ENCODE results near the gene ENTPD8. TPM values are rescaled to one million over a fixed set of nuclear protein-coding genes. Genes with fewer than 3 reads are reported as not detected.
A peak's percentile ranks its signal among the peaks of the same experiment; 100 is the strongest.

The ENTPD8 gene, protein sequence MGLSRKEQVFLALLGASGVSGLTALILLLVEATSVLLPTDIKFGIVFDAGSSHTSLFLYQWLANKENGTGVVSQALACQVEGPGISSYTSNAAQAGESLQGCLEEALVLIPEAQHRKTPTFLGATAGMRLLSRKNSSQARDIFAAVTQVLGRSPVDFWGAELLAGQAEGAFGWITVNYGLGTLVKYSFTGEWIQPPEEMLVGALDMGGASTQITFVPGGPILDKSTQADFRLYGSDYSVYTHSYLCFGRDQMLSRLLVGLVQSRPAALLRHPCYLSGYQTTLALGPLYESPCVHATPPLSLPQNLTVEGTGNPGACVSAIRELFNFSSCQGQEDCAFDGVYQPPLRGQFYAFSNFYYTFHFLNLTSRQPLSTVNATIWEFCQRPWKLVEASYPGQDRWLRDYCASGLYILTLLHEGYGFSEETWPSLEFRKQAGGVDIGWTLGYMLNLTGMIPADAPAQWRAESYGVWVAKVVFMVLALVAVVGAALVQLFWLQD
- 1.6 and 1.9 TPM in 2 replicates for total RNA-seq (2014; rRNA removed; shearing (Covaris generic))

DNA sequence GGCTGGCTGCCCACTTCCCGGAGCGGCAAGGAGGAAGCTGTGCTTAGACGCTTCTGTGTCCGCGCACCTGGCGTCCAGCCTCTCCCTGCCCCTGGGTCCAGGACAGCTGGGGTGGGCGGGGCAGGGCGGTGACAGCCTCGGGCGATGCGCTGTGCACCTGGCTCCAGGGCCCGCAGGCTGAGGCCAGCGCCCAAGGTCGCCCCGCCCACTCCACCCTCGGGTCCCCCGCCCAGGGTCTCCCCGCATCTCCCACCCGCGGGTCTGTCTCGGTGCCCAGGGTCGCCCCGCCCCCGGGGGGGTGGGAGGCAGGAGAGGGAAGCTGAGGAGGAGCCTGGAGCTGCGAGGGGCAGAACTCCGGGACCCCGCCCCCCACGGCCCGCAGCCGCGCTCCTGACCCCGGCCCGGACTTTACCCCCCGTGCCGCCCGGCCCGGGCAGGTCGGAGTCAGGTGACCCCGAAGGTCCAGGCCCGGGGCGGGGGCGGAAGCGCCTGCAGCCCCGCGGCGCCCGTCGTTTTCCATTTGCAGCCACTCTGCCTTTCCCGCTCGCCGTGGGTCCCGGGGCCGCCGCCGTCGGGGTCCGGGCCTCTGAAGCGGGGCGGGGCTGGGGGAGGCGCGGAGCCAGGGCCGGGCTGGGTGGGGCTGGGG lies at the start of gene ENTPD8:
Gene ENTPD8 (minus strand): TSS at position 69 of the 646 bp plus-strand sequence. CDS start 3,072 bp downstream, outside the sequence.
- DNase-seq (ENCODE audit: low spot score): no peak
- in situ Hi-C loops (cut with HindIII; ENCODE audit: low sequenced_read_pairs): no loop called here

DNA sequence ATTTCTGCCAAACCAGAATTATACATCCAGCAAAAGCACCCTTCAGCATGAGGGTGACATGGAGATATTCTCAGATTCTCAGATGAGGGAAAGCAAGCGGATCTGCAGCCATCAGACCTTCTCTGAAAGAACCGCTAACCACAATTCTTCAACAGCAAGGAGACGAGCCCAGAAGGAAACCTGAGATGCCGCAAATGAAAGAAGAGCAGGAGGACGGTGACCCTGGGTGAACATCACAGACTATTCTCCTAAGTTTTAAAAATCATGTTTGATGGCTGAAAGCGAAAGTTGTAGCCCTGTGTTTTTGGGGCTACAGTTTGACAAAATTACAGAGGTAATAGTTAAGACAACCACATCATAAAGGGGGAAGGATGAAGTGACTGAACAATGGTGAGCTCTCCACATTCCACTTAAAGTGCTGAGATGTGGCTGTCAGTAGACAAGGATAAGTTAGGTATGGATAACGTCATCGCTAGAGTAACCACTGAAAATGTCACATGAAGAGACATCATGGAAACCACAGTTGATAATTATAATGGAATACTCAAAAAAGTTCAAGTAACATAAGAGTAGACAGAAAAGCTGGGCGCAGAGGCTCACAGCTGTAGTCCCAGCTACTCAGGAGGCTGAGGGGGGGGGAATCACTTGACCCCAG lies 49.5 kb upstream of the ENTPD8 start:
- no peak for DNase-seq (ENCODE audit: low spot score)
- in situ Hi-C loops (cut with HindIII; ENCODE audit: low sequenced_read_pairs): no loop called here

DNA sequence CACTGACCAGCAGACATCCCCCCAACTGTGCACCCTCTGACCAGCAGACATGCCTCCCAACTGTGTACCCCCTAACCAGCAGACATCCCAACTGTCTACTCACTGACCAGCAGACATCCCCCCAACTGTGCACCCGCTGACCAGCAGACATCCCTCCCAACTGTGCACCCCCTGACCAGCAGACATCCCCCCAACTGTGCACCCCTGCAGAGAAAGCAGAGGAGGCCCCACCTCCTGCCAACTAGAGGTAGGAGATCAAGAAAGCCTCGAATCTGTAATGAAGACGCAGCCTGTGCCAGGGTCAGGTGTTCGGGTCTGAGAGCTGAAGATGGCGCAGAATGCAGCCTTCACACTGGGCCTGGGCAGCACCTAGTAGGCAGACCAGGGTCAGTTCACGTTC lies 47.7 kb upstream of the ENTPD8 start:
- in situ Hi-C loops (cut with HindIII; ENCODE audit: low sequenced_read_pairs): no loop called here
- no peak for DNase-seq (ENCODE audit: low spot score)

DNA sequence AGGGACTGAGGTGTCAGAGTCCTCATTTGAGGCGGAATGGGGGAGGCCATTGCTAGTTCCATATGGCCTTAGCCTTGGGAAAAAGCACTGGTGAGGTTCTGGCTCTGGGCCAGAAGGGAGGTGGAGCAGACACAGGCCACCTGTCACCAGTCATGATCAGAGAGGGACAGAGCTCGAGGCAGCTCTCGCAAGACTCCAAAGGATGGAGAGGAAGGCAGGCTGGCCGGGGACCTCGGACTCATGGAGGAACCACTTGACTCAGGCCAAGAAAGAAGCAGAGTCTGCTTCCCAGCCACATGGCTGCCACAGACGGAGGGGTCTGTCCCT lies 47.1 kb upstream of the ENTPD8 start:
- peak; percentile 92 for DNase-seq (ENCODE audit: low spot score)
- in situ Hi-C loops (cut with HindIII; ENCODE audit: low sequenced_read_pairs): no loop called here

DNA sequence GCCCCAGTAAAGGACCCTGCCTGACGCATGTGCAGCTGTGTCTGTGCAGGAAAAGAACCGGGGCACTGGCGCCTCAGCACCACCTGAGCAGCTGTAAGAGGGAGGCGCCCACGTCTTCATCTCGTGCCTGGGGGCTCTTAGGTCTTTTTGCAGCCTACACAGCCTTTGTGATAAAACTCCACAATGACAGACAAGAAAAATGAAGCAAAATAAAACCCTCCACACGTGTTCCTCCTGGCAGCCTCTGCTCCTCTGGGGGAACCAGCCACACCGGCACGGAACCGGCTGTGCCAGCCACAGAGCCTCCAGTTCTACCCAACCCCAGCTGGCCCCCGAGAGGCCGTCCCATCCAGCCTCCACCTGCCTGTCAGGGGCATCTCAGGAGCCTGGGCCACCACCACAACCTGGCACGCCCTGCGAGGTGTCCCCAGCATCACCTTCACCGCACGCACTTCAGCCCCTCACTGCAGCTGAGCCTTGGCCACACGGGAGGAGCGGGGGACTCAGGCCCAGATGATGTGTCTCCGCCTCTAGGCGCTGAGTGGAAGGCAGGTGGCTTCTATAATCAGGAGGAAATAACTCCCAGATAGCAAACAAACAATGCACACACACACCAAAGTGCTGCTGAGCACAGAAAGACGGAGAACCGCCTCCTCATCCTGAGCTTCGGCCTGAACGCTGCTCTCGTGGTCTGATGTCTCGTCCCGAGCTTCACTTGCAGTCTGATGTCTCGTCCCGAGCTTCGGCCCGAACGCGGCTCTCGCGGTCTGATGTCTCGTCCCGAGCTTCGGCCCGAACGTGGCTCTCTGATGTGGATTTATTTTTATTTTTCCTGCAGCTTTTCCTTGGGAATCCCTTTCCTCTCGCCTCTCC lies 46.5 kb upstream of the ENTPD8 start:
- in situ Hi-C loops (cut with HindIII; ENCODE audit: low sequenced_read_pairs): no loop called here
- no peak for DNase-seq (ENCODE audit: low spot score)

DNA sequence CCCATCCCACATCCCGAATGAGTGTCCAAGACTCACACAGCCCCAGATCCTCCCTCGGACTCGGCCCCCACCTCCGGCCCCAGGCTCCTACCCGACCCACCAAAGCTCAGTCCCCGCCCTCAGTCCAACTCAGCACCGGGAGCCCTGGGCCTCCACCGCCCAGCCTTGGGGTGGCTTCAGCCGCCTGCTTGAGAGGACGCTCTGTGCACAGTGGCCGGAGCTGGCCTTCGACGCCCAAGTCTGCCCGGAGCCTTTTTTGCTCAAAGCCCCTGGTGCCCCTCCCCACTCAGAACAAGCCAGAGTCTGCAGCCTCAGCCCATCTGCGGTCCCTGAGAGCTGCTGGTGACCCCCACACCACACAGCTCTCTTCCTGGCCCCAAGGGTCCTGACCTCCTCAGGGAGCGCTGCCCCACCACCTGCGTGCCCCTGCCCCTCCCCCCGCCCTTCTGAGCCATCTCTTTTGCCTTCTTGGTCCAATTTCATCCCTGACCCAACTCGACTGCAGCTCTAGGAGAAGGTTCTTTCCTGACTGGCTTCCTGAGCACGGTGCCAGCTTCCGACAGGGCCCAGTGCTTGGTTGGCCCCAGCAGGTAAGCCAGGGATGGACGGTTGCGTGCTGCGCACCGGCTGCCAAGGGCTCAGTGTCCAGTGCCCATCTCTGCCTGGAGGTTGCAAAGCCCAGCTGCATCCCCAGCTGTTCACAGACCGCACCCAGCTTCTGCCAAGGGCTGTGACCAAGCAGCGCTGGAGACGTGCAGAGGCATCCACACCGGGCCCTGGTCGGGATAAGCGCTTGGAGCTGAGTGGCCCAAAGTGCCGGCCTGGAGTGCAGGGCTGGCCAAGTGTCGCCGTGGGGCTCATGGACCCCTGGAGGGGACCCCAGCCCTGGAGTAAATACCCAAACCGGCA lies 45.6 kb upstream of the ENTPD8 start:
- in situ Hi-C loops (cut with HindIII; ENCODE audit: low sequenced_read_pairs): no loop called here
- DNase-seq (ENCODE audit: low spot score): peak; percentile 70

DNA sequence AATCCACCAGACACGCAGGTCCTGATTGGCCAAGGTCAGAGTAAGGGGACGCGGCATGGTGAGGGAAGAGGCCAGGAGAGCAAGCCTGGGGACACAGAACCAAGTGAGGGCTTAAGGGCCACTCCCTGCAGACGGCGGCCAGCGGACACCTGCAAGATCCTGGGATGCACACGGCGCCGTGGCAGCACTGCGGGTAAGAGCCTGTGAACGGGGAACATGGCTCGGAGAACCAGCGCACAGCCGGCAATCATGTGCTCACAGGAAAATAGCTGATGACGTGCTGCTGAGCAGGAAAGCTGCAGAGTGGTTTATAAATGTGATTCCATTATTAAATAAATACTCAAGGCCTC lies 45.0 kb upstream of the ENTPD8 start:
- in situ Hi-C loops (cut with HindIII; ENCODE audit: low sequenced_read_pairs): no loop called here
- no peak for DNase-seq (ENCODE audit: low spot score)

DNA sequence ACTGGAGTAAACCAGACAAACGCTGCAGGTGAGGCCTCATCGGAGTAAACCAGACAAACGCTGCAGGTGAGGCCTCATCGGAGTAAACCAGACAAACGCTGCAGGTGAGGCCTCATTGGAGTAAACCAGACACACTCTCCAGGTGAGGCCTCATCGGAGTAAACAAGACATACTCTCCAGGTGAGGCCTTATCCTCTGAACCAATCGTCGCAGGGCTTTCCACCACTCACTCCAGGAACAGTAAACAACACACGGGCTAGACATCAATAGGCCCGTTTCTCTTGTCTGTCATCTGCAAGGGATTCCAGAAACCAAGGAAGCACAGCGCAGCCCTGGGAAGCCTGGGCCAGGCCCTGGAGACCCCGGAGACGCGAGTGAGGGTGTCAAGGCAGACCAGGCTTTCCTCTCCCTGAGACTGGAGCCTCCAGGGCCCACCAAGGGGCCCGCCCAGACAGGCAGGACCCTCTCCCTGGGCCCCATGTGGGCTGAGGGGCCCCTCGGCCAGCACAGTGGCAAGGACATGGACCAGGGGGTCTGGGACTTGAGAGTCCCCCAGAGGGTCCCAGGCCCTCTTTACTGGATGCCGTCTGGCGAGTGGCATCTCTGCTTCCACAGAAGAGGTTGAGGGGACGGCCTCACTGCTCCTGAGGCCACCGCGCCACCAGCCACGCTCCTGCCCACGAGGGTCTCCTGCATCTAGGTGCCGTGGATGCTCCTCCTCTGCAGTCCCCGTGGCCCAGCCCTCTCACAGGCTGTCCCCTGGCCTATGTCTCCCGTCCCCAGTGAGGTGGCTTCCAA lies 44.4 kb upstream of the ENTPD8 start:
- no peak for DNase-seq (ENCODE audit: low spot score)
- in situ Hi-C loops (cut with HindIII; ENCODE audit: low sequenced_read_pairs): no loop called here

DNA sequence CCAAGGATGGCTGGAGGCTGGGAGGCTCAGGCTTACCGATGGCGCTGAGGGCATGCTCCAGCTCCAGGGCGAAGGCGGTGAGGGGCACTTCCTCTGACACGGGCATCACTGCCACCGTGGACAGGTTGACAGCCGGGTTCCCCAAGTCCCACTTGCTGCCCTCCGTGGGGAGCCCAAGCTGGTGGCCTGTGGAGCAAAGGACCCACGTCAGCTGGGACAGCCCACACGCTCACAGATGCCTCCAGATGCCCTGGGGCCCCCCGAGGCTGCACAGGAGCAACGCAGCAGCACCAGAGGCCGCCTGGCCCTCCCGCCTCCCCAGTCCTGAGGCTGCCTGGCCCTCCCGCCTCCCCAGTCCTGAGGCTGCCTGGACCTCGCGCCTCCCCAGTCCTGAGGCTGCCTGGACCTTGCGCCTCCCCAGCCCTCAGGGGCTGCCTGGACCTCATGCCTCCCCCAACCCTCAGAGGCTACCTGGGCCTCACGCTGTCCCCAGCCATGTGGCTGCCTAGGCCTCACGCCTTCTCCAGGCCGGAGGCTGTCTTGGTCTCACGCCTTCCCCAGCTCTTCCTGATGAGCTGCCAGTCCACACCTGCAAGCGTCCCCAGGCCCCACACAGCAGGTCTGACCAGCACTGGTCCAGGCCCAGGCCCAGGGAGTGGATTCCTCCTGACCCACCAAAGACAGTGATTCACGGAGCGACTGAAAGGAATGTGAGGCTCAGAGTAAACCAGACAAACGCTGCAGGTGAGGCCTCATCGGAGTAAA lies 43.6 kb upstream of the ENTPD8 start:
- in situ Hi-C loops (cut with HindIII; ENCODE audit: low sequenced_read_pairs): no loop called here
- no peak for DNase-seq (ENCODE audit: low spot score)

DNA sequence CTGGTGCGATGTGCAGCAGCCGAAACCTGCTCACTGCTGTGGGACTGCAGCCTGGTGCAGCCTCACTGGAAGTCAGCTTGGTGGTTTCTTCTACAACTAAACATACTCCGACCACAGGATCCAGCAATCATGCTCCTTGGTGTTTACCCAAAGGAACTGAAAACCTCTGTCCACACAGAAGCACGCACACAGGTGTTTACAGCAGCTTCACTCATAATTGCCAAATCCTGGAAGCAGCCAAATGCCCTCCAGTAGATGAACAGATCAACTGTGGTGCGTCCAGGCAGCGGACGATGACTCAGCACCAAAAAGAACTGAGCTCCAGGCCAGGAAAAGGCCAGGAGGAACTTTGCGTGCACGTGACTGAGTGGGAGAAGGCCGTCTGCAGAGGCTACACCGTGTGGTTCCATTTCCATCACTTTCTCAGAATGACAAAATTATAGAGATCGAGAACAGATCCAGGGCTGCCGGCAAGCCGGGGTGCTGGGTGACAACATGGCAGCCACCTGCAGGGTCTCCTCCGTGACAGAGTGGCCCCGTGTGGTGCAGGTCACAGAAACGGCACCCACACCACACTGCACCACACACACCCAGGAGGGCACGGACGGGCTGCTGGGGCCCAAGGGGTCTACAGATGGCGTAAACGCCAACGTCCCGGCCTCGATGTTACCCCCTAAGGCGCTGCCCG lies 41.1 kb upstream of the ENTPD8 start:
- no peak for DNase-seq (ENCODE audit: low spot score)
- in situ Hi-C loops (cut with HindIII; ENCODE audit: low sequenced_read_pairs): no loop called here

DNA sequence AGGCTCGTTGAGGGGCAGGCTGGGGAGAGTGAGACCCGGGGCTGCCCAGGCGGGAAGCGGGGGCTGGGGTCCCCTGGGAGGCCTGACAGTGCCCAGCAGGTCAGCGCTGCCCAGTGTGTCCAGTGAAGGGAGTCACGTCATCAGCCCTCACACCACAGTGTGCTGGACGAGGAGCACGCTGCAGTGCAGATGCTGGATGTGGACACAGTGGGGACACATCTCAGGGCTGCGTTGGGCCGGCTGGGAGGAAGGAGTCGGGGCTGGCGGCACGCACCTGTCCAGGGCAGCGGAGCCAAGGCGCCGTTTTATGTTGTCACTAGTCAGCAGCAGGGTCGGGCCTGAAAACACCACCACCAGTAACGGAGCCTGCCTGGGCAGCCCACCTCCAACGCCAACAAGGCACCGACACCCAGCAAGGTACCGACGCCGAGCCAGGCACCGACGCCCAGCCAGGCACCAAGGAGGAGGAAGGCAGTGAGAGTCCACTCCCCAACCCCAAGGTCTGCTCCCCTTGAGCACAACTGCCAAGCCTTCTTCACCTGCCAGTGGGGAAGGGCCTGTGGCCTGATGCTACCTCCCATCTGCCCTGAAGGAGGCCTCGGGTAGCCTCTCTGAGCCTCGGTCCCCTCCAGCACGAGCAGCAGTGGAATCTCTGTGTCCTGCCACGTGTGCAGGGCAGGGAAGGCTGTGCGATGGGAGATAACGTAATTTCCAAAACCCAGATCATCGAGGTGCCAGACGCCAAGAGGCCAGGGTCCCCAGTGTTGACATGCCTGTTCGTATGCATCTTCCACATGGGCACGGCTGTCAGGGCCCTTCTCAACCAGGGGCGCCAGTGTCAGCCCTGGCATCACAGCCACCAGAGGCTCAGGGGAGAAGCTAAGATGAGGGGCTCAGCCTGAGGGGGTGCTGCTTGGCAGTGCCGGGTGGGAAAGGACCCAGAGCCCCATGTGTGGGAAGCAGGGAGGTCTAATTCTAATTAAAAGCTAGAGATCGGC lies 39.8 kb upstream of the ENTPD8 start:
- DNase-seq (ENCODE audit: low spot score): no peak
- in situ Hi-C loops (cut with HindIII; ENCODE audit: low sequenced_read_pairs): no loop called here

DNA sequence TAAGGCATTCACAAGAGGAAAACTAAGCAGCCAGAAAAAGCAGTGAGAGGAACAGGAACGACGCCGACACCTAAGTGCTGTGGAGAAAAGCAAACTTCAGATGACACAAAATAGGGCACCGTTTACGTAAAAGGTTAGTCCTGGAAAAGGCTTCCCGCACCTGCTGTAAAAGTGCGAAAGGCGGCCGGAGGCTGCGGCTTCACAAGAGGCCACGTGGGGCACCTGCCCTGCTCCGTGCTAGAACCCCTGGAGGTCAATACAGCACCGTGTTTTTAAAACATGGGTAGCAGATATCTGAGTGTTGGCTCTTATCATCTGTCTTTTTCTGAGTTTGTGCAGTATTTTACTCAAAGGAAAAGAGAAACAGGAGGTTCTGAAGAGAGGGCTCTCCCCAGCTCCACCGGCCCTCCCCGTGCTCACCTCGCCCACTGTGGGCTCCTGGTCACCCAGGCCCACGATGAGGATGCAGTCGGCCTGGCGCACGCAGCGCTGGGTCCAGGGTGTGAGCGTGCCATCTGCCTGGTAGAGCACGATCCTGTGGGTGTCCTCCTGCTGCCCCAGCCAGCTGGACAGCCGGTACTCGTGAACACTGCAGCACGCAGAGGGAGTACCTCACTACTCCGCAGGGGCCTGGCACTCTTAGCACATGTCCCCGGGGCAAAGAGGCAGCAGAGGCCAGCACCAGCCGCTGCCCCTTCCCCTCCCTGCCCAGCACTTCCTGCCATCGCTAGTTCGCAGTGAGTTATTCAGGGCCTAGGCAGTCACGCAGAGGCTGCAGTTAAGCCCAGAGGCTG lies 38.9 kb upstream of the ENTPD8 start:
- DNase-seq (ENCODE audit: low spot score): peak; percentile 58
- in situ Hi-C loops (cut with HindIII; ENCODE audit: low sequenced_read_pairs): no loop called here

DNA sequence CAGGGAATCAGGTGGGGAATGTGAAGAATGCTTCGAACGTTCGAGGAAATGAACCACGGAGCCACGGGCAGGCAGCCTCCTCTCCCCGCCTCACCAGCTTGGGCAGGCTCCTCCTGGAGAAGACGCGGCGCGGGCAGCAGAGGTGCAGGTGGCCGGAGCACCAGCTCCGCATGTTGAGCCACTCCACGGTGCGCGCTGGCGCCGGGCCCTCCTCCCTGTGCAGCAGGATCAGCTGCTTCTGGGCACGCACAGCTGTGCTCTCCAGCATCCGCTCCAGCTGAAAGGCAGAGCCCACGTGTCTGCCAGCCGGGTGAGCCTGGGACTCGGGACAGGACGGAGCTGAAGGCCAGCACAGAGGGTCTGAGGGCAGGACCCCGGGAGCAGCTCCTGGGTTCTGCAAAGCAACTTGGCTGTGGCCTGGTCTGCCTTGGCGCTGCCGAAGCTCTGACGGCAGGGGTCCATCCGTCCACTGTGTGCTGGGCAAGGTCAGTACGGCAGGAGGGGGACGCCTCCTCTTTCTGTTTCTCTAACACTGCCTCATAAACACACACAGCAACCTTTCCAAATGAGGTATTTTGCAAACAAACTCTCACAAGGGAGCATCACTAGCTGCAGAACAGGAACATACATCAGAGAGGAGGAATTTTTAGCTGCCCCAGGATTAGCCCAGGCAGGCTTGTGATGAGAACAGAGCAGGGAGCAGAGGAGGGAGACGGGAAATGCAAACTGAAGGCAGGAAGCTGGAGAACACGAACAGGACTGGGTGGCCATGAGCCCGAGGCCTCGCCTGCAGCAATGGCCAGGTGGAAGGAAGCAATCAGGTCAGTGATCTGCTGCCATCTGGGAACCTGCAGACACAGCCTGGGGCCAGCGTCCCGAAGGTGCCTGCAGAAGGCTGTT lies 38.1 kb upstream of the ENTPD8 start:
- in situ Hi-C loops (cut with HindIII; ENCODE audit: low sequenced_read_pairs): no loop called here

DNA sequence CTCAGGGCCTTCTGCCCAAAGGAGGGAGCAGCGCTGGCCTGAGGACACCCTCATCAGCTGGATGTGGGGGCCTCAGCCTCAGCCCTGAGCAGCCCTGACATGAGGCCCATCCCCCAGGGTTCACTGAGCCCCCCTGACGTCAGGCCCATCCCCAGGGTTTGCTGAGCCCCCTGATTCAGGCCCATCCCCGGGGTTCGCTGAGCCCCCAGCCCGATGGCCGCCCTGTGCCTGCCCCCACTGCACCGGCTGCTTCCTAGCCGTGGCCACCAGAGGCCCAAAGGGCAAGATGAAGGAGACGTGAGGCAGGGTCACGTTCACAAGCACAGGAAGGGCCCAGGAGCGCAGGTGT lies 37.4 kb upstream of the ENTPD8 start:
- no peak for DNase-seq (ENCODE audit: low spot score)
- in situ Hi-C loops (cut with HindIII; ENCODE audit: low sequenced_read_pairs): no loop called here

More for the DNA sequence above, 38.1 kb upstream of the ENTPD8 start:
- peak; percentile 94 for DNase-seq (ENCODE audit: low spot score)
